Osteoblast (primary cell): ENCODE measurements around the gene FGF23. TPM values are rescaled to one million over a fixed set of nuclear protein-coding genes. Genes with fewer than 3 reads are reported as not detected.

Experiments used
- DNase-seq: peaks from one replicate; pipeline ENCODE4 v3.0.0; 2011; ENCODE audit warnings: low spot score, mixed read lengths; ENCODE audit not compliant: insufficient read length; ENCODE audit errors: missing footprints
- H2AFZ ChIP-seq: 2 replicates; pipeline ENCODE4 v1.6.0; 2011; ENCODE audit warnings: mild to moderate bottlenecking, low read length
- H3K27ac ChIP-seq: 2 replicates; pipeline ENCODE4 v1.5.1; 2011; ENCODE audit warnings: mild to moderate bottlenecking, low read depth, low read length, moderate library complexity
- H3K27me3 ChIP-seq: 2 replicates; pipeline ENCODE4 v1.6.0; 2012; ENCODE audit warnings: mild to moderate bottlenecking, control low read depth, inconsistent platforms, low read length, moderate library complexity; ENCODE audit not compliant: insufficient read depth
- H3K36me3 ChIP-seq: 2 replicates; pipeline ENCODE4 v1.5.1; 2011; ENCODE audit warnings: mild to moderate bottlenecking, low read length, control low read depth, moderate library complexity; ENCODE audit not compliant: insufficient read depth
- H3K4me1 ChIP-seq: 2 replicates; pipeline ENCODE4 v1.5.1; 2011; ENCODE audit warnings: mild to moderate bottlenecking, low read length, control low read depth, moderate library complexity; ENCODE audit not compliant: insufficient read depth
- H3K4me2 ChIP-seq: 2 replicates; pipeline ENCODE4 v1.6.0; 2011; ENCODE audit warnings: mild to moderate bottlenecking, low read length; ENCODE audit not compliant: insufficient read depth
- H3K4me3 ChIP-seq: fragments of 200-600 bp; sonication (generic); 3 replicates; pipeline ENCODE4 v1.5.1; 2012; ENCODE audit warnings: mild to moderate bottlenecking, low read length, inconsistent platforms; ENCODE audit not compliant: insufficient read depth
- H3K79me2 ChIP-seq: 2 replicates; pipeline ENCODE4 v1.6.0; 2012; ENCODE audit warnings: mild to moderate bottlenecking, low read length, control low read depth, inconsistent platforms; ENCODE audit not compliant: insufficient read depth
- H3K9me3 ChIP-seq: 2 replicates; pipeline ENCODE4 v1.5.1; 2011; ENCODE audit warnings: low read depth, low read length, control low read depth
- H4K20me1 ChIP-seq: 2 replicates; pipeline ENCODE4 v1.6.0; 2012; ENCODE audit warnings: mild to moderate bottlenecking, low read length, control low read depth; ENCODE audit not compliant: insufficient read depth
- CTCF ChIP-seq: IDR thresholded peaks from 2 replicates; pipeline ENCODE4 v1.5.1; 2011; ENCODE audit warnings: mild to moderate bottlenecking, low read depth, low read length, moderate library complexity; ENCODE audit errors: extremely low read depth
- total RNA-seq: library from RNA; depleted of rRNA; stranded (reverse); fragments of >200 nt; gene quantifications from 2 replicates; pipeline ENCODE4 v1.2.3, GENCODE V29; 2012

FGF23 gene
- total RNA-seq, 1 donor, result not detected

GRCh38 chr12:4417455-4417854 is 37.9 kb upstream of the FGF23 start:
- no peaks in the 10 kb centered on the region for H3K79me2 ChIP-seq
- no peak for TF ChIP-seq CTCF
- no peak for DNase-seq
- H3K4me3 ChIP-seq, result no peak overlapping the region
- no peaks in the 10 kb centered on the region for H3K36me3 ChIP-seq
- H3K4me1 ChIP-seq, result no peaks in the 10 kb centered on the region
- H3K9me3 ChIP-seq, result no peaks in the 10 kb centered on the region
- no peak overlapping the region for H2AFZ ChIP-seq
- H3K27ac ChIP-seq, result no peak overlapping the region
- H3K4me2 ChIP-seq, result no peak overlapping the region
- peaks cover 41% of the 10 kb centered on the region for H3K27me3 ChIP-seq
- H4K20me1 ChIP-seq, result no peaks in the 10 kb centered on the region

- Histone ChIP-seq H3K4me1 (no peaks in the 10 kb centered on the region), H3K27me3 (peaks cover 46% of the 10 kb centered on the region), H3K79me2 (no peaks in the 10 kb centered on the region), H3K4me2 (no peak overlapping the region), H4K20me1 (no peaks in the 10 kb centered on the region), H3K36me3 (no peaks in the 10 kb centered on the region), H2AFZ (no peak overlapping the region), H3K27ac (no peak overlapping the region), H3K4me3 (no peak overlapping the region), H3K9me3 (no peaks in the 10 kb centered on the region)
- no peak for TF ChIP-seq CTCF
- no peak for DNase-seq
Measured at GRCh38 chr12:4416276-4416675, 36.8 kb upstream of the FGF23 start.

GRCh38 chr12:4412465-4412864 is 33.0 kb upstream of the FGF23 start:
- Histone ChIP-seq H3K27ac (no peak overlapping the region), H3K9me3 (no peaks in the 10 kb centered on the region), H3K4me2 (no peak overlapping the region), H2AFZ (no peak overlapping the region), H3K79me2 (no peaks in the 10 kb centered on the region), H3K4me3 (no peak overlapping the region), H4K20me1 (no peaks in the 10 kb centered on the region), H3K27me3 (peaks cover 25% of the 10 kb centered on the region), H3K4me1 (no peaks in the 10 kb centered on the region), H3K36me3 (no peaks in the 10 kb centered on the region)
- DNase-seq, result no peak
- TF ChIP-seq CTCF, result no peak

- H3K27me3 ChIP-seq, result peaks cover 22% of the 10 kb centered on the region
- H4K20me1 ChIP-seq, result no peaks in the 10 kb centered on the region
- no peak for TF ChIP-seq CTCF
- no peaks in the 10 kb centered on the region for H3K4me1 ChIP-seq
- no peak overlapping the region for H2AFZ ChIP-seq
- H3K9me3 ChIP-seq, result no peaks in the 10 kb centered on the region
- H3K36me3 ChIP-seq, result no peaks in the 10 kb centered on the region
- H3K27ac ChIP-seq, result no peak overlapping the region
- no peaks in the 10 kb centered on the region for H3K79me2 ChIP-seq
- no peak overlapping the region for H3K4me3 ChIP-seq
- no peak for DNase-seq
- H3K4me2 ChIP-seq, result no peak overlapping the region
Measured at GRCh38 chr12:4412056-4412455, 32.5 kb upstream of the FGF23 start.
